SK-N-SH treated with all-trans-retinoic acid at 6 μM for 48 hours (cell line): ENCODE data around the gene SLC26A2.

Source experiments
- ATAC-seq: fragments of 200-7000 bp; cut with Tn5 transposase; 3 replicates; pipeline ENCODE4 v1.9.1; 2020; ENCODE audit warnings: mild to moderate bottlenecking, moderate library complexity
- ARNTL ChIP-seq: fragments of 450-650 bp; formaldehyde crosslinking; IDR thresholded peaks from 2 replicates; pipeline ENCODE4 v1.5.0; 2020; ENCODE audit warnings: low read depth, mild to moderate bottlenecking, moderate library complexity, borderline replicate concordance
- BACH2 ChIP-seq: fragments of 250-450 bp; sonication (Bioruptor Pico); IDR thresholded peaks from 2 replicates; pipeline ENCODE4 v1.9.0; 2021; ENCODE audit warnings: mild to moderate bottlenecking, borderline replicate concordance
- CSDC2 ChIP-seq: fragments of 250-450 bp; sonication (Bioruptor Pico); IDR thresholded peaks from 2 replicates; pipeline ENCODE4 v1.5.0; 2020; ENCODE audit warnings: mild to moderate bottlenecking, moderate library complexity
- CSRNP3 ChIP-seq: fragments of 250-450 bp; sonication (Bioruptor Pico); IDR thresholded peaks from 2 replicates; pipeline ENCODE4 v1.5.1; 2021; ENCODE audit warnings: mild to moderate bottlenecking, moderate library complexity
- ESRRG ChIP-seq: fragments of 250-450 bp; sonication (Bioruptor Pico); IDR thresholded peaks from 2 replicates; pipeline ENCODE4 v1.6.1; 2021; ENCODE audit warnings: mild to moderate bottlenecking
- GLIS3 ChIP-seq: fragments of 250-450 bp; sonication (Bioruptor Pico); IDR thresholded peaks from 2 replicates; pipeline ENCODE4 v1.5.0; 2020; ENCODE audit warnings: mild to moderate bottlenecking, moderate library complexity
- OSR1 ChIP-seq: fragments of 250-450 bp; sonication (Bioruptor Pico); IDR thresholded peaks from 2 replicates; pipeline ENCODE4 v1.8.0; 2022; ENCODE audit warnings: moderate library complexity, mild to moderate bottlenecking, inconsistent platforms
- PATZ1 ChIP-seq: fragments of 250-450 bp; sonication (Bioruptor Pico); IDR thresholded peaks from 2 replicates; pipeline ENCODE4 v1.8.0; 2020; ENCODE audit warnings: mild to moderate bottlenecking, moderate library complexity, borderline replicate concordance
- RARB ChIP-seq: fragments of 250-450 bp; sonication (Bioruptor Pico); IDR thresholded peaks from 2 replicates; pipeline ENCODE4 v1.8.0; 2021; ENCODE audit warnings: mild to moderate bottlenecking, moderate library complexity
- SNAI2 ChIP-seq: fragments of 250-450 bp; sonication (Bioruptor Pico); IDR thresholded peaks from 2 replicates; pipeline ENCODE4 v1.5.0; 2020; ENCODE audit warnings: mild to moderate bottlenecking, moderate library complexity
- TOX ChIP-seq: fragments of 250-450 bp; sonication (Bioruptor Pico); IDR thresholded peaks from 2 replicates; pipeline ENCODE4 v1.8.0; 2021; ENCODE audit warnings: mild to moderate bottlenecking, moderate library complexity, borderline replicate concordance
- TSHZ2 ChIP-seq: fragments of 250-450 bp; sonication (Bioruptor Pico); IDR thresholded peaks from 2 replicates; pipeline ENCODE4 v1.5.0; 2020; ENCODE audit warnings: mild to moderate bottlenecking, moderate library complexity
- ZC3H10 ChIP-seq: fragments of 250-450 bp; sonication (Bioruptor Pico); IDR thresholded peaks from 2 replicates; pipeline ENCODE4 v1.5.1; 2021; ENCODE audit warnings: mild to moderate bottlenecking, moderate library complexity
- ZNF565 ChIP-seq: fragments of 450-650 bp; formaldehyde crosslinking; conservative IDR thresholded peaks from 2 replicates; pipeline ENCODE4 v1.5.0; 2020; ENCODE audit warnings: low read depth, mild to moderate bottlenecking, moderate library complexity
- ZNF70 ChIP-seq: fragments of 450-650 bp; formaldehyde crosslinking; IDR thresholded peaks from 2 replicates; pipeline ENCODE4 v1.5.0; 2020; ENCODE audit warnings: mild to moderate bottlenecking, moderate library complexity
- ZNF8 ChIP-seq: fragments of 450-650 bp; formaldehyde crosslinking; IDR thresholded peaks from 2 replicates; pipeline ENCODE4 v1.5.0; 2020; ENCODE audit warnings: mild to moderate bottlenecking, moderate library complexity
- TF ChIP-seq, protein P1 (sequence below): fragments of 250-450 bp; sonication (Bioruptor Pico); IDR thresholded peaks from 2 replicates; pipeline ENCODE4 v1.5.1; 2020; ENCODE audit warnings: low read depth, mild to moderate bottlenecking, moderate library complexity
- TF ChIP-seq, protein P2 (sequence below): fragments of 250-450 bp; sonication (Bioruptor Pico); IDR thresholded peaks from 2 replicates; pipeline ENCODE4 v1.8.0; 2021; ENCODE audit warnings: low read depth, mild to moderate bottlenecking, moderate library complexity, borderline replicate concordance

The SLC26A2 gene

DNA sequence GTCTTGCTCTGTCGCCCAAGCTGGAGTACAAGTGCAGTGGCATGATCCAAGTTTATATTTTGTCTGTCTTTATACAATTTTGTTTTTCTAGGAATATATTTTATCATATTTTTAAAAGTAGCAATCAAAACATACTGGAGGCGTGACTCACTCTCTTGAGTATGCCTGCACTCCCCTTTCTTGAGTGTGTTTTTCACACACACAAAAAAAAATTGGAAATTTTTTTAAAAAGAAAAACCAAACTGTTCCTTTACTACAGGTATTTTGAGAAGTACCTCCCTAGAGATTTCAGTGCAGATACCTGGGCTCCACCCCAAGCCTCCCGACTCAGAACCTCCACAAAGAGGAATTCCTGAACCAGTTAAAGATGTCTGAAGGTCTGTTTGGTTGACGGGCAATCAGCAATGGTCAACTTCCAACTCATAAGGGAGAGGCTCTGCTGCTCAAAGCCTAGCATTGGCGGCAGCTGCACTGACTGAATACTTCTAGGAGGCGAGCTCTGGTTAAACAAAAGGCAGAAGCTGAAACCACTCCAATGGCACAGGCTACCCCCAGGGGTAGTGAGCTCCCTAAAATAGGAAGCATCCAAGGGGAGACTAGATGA is 43.4 kb upstream of the SLC26A2 start:
- no peak for TF ChIP-seq OSR1 (CRISPR knock-in tag)
- no peak for TF ChIP-seq GLIS3
- TF ChIP-seq TSHZ2: no peak
- no peak for TF ChIP-seq RARB (CRISPR knock-in tag)
- no peak for TF ChIP-seq ESRRG (CRISPR knock-in tag)
- TF ChIP-seq, all 23 proteins: peak for 0
- no peak; the same call in 2 of the 3 replicates for ATAC-seq

DNA sequence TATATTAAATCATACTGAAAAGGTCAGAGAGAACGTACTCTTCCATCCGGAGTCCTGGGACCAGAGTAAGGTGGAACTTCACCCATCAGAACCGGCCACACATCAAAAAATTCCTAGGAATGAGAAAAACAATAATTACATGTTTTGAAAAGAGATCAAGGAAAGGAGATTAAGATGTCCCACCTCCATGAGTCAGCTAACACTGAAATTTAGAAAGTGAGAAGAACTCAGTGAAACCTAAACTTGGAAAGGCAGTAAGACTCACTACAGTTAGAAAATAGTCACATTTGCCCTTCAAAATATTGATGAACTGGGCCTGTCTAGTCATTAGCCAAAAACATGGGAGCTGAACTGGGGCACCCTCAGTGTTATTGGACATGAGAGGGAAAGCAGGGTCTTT is 39.0 kb upstream of the SLC26A2 start:
- TF ChIP-seq TSHZ2: no peak
- TF ChIP-seq ZNF8: no peak
- TF ChIP-seq CSDC2 (CRISPR knock-in tag): no peak
- TF ChIP-seq ZNF70: no peak
- TF ChIP-seq CSRNP3 (CRISPR knock-in tag): no peak
- TF ChIP-seq TOX (CRISPR knock-in tag): no peak
- TF ChIP-seq GLIS3: no peak
- no peak for TF ChIP-seq BACH2 (CRISPR knock-in tag)
- TF ChIP-seq ARNTL (CRISPR knock-in tag): no peak
- no peak for TF ChIP-seq SNAI2 (CRISPR knock-in tag)
- no peak for TF ChIP-seq PATZ1 (CRISPR knock-in tag)
- no peak for TF ChIP-seq ZNF565 (CRISPR knock-in tag)
- no peak for ATAC-seq

DNA sequence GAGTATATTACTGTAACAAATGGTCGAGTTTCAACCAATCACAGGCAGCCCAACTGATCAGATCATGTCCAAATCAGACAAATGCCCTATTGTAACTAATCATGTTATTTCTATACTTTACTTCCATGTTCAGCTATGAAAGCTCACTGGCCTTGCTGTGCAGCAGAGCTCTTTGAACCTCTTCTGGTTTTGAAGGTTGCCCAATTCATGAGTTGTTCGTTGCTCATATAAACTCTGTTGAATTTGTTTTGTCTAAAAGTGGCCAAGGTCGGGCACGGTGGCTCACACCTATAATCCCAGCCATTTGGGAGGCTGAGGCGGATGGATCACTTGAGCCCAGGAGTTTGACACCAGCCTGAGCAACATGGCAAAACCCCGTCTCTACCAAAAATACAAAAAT is 37.6 kb upstream of the SLC26A2 start:
- TF ChIP-seq PATZ1 (CRISPR knock-in tag) (no peak), CSDC2 (CRISPR knock-in tag) (no peak), ESRRG (CRISPR knock-in tag) (no peak), ZC3H10 (CRISPR knock-in tag) (no peak), SNAI2 (CRISPR knock-in tag) (no peak), ZNF565 (CRISPR knock-in tag) (no peak)
- TF ChIP-seq, protein P1, sequence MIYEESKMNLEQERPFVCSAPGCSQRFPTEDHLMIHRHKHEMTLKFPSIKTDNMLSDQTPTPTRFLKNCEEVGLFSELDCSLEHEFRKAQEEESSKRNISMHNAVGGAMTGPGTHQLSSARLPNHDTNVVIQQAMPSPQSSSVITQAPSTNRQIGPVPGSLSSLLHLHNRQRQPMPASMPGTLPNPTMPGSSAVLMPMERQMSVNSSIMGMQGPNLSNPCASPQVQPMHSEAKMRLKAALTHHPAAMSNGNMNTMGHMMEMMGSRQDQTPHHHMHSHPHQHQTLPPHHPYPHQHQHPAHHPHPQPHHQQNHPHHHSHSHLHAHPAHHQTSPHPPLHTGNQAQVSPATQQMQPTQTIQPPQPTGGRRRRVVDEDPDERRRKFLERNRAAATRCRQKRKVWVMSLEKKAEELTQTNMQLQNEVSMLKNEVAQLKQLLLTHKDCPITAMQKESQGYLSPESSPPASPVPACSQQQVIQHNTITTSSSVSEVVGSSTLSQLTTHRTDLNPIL (CRISPR knock-in tag): no peak
- TF ChIP-seq, protein P2, sequence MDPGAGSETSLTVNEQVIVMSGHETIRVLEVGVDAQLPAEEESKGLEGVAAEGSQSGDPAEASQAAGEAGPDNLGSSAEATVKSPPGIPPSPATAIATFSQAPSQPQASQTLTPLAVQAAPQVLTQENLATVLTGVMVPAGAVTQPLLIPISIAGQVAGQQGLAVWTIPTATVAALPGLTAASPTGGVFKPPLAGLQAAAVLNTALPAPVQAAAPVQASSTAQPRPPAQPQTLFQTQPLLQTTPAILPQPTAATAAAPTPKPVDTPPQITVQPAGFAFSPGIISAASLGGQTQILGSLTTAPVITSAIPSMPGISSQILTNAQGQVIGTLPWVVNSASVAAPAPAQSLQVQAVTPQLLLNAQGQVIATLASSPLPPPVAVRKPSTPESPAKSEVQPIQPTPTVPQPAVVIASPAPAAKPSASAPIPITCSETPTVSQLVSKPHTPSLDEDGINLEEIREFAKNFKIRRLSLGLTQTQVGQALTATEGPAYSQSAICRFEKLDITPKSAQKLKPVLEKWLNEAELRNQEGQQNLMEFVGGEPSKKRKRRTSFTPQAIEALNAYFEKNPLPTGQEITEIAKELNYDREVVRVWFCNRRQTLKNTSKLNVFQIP (CRISPR knock-in tag): no peak
- TF ChIP-seq, all 23 proteins: peak for 0
- ATAC-seq: no peak
